NCI-H1930 (cell line): ENCODE results near the gene SORCS2.

ENCODE experiments used
- DNase-seq, 2 experiments: peaks; one replicate each; lab custom pipeline; 2025; lab: John Stamatoyannopoulos, UW

Gene SORCS2

DNA sequence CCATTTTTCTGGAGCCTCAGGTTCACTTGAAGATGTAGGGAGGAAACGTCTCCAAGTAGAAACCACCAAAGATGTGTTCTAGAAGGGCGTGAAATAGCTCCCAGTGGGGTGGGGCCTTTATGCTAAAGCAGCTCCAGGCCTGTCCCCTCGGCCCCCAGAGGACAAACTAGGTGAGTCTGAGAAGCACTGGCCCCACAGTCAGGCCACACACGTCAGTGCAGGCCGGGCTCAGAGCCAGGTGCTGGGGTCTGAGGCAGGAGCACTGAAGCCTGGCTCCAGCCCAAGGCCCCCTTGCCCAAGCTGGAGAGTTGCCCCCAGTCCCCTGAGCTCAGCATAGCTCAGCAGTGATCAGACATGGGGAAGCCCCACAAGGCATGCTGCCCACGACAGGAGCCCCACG lies 337.7 kb downstream of the SORCS2 start:
- no peak for DNase-seq

DNA sequence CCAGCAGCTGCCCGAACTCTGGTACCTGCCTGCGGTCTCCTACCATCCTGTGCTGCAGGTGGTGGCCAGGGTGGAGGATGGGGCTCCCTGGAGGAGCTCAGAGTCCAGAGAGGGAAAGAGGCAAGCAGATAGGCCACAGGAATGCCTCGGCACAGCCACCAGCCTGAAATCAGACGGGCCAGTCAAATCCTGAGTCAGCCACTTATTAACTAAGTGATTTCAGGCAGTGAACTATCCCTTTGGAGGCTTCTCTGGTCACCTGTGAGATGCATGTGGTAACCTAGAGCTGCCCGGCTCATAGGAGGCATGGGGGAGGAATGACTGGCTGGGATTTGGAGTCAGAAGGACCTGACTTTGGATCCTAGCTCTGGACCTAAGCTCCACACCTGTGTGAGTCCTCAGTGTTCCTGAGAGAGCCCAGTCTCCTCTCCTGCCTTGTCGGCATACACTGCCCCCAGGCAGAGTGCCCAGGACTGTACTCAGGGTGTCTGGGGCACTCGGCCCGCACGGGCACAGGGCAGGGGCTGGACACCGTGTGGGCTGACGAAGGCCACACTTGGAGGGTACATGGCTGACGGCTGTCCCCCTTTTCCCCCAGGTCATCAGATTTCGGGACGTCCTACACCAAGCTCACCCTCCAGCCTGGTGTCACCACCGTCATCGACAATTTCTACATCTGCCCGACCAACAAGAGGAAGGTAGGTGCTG lies 338.7 kb downstream of the SORCS2 start:
- no peak for DNase-seq

DNA sequence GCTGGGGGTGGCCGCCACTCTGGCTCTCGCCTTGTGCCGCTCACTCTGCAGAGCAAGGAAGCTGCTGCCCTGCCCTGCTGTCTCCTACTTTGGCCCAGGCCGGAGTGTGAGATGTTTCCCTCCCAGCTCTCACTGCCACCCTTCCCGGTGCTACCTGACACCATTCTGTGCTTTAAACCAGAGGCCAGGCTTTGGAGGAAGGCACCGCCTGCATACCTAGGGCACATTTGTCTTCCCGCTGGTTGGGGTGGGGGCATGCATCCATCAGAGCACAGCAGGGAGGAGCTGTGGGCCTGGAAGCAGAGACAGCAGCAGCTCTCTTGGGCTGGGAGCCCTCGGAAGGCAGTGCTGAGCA lies 339.3 kb downstream of the SORCS2 start:
- DNase-seq = no peak

DNA sequence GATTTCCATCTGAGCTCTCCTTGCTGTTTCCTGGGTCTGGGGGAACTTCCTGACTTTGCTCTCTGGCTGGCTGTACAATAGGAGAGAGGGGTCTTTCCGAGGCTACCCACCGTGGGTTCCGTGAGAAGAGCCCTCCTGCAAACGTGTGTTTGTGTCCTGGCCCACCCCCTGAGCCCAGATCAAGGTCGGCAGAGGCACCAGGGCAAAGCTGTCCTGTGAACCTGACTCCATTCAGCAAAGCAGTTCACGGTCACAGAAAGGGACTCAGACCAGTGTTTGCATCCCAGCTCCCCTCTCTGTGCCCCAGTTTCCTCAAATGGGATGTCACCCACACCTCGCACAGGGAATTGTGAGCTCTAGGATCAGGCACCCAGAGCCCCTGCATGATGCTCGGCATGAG lies 339.7 kb downstream of the SORCS2 start:
- DNase-seq = no peak

DNA sequence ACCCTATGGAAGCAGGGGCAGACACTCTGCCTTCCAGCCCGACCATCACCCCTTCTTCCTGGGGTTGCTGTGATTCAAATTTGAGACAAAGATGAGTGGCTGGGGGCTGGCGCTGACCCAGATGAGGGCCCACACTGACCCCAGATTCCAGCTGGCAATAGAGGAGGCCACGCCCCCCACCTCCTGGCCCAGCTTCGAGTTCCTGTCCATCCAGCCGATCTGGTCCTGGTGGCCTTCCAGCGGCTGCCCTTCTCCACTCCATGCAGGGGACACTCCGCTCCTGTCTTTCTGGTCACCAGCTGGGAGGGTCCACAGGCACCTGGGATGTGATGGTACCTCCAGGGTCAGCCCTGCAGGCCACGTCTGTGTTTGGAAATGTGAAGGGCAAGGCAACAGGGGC lies 340.9 kb downstream of the SORCS2 start:
- DNase-seq = no peak

DNA sequence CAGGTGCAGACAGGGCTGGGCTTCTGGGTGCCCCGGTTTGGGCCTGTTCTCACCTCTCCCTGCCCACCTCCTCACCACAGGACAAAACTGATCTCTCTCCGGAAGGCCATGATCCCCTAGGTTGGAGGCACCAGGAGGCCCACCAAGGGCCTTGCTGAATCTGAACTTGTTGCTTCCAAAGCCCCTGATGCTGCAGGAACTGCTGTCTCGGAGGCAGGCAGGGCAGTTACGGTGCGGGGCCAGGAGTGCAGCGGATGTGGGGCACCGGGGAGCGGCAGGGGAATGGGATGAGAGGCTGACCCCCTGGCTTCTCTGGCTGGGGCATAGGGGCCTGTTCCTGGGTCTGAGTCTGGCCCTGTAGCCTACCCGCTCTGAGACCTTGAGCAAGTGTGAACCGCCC lies 342.8 kb downstream of the SORCS2 start:
- DNase-seq = no peak

DNA sequence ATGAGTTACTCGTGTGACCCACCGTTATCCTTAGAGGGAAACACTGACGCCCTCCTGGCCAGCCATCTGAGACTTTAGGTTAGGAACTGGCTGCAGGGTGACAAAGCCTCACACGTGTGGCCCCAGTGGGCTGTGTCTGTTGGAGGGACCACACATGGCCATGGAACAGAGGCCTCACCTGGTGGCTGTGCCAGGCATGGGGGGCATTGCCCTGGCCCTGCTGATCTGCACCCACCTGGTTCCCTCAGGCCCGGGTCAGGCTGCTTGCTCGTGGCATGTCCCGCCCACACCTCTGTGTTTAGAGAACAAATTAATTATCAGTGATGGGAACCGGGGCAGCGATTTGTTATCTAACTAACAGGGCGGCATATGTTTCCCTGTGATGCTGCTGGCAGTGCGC lies 343.3 kb downstream of the SORCS2 start:
- DNase-seq = no peak

DNA sequence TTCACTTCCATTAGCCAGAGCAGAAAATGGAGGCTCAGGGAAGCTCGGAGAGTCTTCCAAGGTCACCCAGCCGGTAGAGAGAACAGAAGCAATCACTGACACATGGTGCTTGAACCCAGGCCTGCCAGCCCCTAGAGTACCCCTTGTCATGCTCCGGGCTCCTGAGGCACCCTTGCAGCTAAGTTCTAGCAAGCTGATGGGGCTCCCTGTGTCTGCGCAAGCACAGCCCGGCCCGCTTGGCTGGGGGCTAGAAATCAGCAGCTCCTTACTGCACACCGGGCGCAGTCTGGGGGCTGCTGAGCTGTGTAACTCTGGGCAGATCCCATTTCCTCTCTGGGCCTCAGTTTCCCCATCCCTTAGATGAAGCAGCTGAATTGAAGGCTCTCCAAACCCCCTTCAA lies 344.5 kb downstream of the SORCS2 start:
- DNase-seq = no peak

DNA sequence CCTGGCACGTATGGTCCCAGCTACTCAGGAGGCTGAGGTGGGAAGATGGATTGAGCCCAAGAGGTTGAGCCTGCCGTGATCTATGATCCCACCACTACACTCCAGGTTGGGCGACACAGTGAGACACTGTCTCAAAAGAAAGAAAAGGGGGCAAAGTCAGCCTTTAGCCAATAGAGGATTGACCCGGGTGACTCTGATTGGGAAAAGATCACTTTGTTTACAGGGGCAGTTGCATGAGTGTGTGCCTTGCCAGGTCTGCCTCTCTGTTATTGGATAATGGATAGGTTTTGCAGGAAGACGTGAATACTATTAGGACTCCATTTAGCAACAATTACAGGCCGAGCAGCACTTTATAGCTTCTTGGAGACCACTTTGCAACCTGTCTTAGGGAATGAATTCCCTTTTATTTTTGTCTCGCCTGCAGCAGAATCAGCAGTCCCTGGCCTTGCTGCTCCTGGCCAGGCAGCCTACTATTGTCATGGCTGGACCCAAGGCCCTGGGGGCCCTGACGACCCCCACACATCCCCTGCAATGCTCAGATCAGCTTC lies 345.6 kb downstream of the SORCS2 start:
- DNase-seq = no peak

DNA sequence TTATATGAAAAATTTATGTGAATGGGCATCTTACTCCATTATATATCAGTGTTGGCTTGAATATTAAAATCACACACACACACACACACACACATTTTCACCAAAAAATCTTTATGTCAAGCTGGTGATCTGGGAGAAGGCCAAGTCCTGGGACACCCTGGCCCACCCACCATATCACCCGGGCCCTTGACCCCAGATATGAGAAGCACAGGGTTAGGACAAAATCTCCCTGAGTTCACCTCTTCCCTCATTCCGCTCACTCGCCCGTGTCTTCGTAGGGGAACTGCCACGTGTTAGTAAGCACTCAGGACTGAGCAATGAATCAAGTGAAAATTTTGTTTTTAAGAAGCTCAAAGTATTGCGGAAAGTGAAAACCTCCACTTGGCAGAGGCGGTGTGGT lies 346.2 kb downstream of the SORCS2 start:
- no peak for DNase-seq

DNA sequence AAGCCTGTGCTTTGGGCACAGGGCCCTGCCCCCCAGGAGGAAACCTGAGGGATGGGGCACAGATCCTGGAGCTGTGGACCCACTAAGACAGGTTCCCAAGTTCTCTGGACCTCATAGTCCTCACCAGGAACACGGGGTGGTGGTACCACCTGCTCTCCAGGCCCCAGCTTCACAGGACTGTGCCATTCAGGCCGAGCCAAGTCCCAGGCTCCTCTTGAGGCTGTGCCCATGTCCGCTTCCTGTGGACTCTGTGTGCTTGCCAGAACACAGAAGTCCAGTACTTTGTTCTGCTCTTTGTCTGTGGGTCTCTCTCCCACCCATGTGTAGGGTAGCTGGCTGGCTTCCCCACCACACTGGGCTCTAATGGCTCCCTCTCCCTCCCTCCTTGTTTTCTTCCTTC lies 346.8 kb downstream of the SORCS2 start:
- no peak for DNase-seq

DNA sequence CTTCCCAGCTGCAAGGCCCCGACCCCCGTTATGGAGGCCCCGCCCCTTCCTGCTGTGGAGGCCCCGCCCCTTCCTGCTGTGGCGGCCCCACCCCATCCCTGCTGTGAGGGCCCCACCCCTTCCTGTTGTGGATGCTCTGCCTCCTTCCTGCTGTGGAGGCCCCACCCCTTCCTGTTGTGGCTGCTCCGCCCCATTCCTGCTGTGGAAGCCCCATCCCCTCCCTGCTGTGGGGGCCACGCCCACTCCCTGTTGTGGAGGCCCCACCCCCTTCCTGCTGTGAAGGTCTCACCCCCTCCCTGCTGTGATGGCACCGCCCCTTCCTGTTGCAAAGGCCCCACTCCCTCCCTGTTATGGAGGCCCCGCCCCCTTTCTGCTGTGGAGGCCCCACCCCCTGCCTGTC lies 347.3 kb downstream of the SORCS2 start:
- DNase-seq = no peak

DNA sequence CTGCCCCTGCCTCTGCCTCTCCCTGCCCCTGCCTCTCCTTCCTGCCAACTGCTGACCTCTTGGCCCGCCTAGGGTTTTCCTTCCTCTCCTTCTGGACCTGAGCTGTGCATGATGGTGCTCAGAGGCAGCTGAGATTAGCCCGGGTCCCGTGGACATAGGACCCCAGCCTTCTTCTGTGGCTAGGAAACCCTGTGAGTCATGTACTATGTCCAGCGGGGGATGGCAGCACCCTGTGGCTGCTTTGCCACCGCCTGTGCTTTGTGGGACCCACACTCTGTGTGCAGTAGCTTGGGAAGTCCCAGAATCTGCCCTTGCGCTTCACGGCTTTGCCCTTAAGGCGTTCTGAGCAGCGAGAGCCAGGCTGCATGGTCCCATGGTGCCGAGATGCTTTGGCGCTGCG lies 347.9 kb downstream of the SORCS2 start:
- no peak for DNase-seq

DNA sequence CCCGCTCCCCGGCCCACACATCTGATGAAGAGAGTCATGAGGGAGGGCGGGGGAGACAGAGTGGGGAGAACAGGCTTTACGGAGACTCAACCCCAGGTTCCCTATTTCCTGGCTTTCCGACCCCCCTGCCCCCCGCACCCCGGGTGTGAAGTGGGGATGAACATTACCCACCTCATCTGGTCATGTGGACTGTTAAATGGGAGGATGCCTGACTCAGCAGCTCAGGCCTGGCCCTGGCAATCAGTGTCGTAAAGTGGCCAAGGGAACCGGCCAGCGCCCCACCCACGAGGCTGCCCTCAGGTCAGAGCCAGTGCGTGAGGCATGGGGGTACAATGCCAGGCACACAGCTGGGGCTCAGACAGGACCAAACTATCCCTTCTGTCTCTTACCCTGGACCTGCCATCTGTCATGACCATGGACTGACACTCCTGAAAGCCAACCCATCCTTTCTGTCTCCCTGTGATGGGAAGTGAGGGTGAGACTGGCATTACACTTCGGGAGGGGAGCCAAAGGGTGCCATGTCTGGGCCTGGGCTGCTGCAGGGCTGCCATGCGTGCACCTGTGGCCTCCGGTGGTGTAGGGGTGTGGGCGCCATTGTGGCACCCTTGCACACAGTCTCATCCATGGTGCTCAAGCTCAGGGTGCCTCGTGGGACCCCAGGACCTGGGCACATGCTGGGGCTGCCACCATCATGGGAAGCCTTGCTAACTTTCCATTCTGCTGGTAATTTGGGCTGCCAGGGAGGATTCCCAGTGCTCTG lies 348.5 kb downstream of the SORCS2 start:
- DNase-seq = no peak

DNA sequence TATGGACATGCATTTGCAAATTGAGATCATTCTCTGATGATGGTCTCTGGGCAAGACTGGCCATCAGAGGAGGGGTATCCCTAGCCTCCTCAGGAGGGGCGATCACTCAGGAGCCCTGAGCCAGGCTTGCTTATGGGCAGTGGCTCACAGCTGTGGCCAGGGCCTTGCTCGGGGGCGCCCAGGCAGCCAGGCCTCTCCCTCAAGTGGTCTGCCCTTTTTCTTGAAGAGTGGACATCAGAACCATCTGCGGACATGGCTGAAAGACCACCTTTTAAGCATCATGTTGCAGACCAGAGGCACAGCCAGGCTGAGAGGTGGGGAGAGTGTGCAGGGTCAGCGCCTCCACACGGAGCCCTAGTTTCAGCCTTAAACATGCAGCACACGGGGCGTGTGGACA lies 349.1 kb downstream of the SORCS2 start:
- DNase-seq = no peak

DNA sequence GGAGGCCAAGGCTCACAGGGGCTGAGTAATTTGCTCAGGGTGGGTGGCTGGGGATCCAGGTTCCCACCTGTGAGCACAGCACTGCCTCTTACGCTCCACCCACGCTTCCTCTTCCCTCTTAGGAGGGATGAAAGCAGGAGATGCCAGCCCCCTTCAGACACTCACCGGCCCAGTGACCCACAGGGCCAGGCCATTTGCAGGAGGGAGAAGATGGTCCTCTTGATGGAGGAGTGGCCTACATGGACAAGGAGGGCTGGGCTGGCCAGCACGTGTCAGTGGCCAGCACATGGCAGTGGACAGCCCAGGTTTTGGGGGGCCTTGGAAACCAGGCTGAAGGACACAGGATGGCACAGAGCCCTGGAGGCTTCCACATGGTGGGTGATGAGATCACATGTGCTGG lies 350.4 kb downstream of the SORCS2 start:
- DNase-seq = no peak

DNA sequence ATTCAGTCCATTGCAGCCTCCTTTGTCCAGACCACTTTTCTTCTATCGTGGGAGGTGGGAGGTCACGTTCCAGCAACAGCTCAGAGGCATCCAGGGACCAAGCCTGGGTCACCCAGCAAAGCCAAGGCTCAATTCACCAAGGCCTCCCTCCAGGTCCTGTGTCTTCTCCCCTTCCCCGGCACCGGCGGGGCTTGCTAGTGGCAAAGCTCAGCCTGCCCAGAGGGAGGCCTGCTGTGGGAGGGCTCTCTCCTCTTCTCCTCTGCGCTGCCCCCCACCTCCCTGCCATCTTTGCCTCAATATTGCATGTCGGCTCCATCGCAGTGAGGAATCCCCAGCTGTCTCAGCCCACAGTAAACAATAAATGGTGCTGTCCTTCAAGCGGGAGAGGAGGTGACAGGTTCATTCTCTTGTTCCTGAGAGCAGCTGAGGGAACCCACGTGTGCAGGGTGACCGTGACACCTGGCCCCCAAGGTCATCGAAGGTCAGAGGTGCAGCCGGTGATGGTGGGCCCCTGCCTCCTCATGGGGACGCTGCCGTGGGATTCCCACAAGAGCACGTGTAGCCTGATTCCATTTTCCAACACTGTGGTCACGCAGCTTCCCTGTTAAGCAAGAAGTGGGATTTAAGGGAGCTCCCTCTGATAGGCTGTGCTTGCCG lies 353.9 kb downstream of the SORCS2 start:
- no peak for DNase-seq

DNA sequence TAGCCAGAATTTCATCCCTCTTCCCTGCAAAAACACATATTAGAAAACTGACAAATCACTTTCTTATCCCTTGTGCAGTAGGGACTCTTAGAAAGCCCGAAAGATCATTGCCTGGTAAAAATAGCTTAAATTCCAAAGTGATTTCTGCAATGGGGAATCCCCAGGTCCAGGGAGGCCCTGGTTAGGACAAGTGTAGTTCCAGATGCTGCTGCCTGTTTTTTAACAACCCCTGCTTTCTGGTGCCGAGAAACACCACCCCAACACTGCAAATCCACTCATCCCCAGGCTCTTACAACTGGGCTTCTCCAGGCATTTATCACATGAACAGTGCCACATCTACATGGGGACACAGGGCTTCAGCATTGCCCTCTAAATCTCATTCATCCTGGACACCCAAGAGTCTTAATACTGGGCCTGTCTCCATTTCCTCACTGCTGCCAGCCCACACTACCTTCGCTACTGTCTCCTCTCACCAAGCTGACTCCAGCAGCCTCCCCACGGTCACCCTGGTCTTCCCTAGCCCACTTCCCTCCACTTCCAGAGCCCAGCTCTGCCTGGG lies 354.6 kb downstream of the SORCS2 start:
- DNase-seq = no peak

DNA sequence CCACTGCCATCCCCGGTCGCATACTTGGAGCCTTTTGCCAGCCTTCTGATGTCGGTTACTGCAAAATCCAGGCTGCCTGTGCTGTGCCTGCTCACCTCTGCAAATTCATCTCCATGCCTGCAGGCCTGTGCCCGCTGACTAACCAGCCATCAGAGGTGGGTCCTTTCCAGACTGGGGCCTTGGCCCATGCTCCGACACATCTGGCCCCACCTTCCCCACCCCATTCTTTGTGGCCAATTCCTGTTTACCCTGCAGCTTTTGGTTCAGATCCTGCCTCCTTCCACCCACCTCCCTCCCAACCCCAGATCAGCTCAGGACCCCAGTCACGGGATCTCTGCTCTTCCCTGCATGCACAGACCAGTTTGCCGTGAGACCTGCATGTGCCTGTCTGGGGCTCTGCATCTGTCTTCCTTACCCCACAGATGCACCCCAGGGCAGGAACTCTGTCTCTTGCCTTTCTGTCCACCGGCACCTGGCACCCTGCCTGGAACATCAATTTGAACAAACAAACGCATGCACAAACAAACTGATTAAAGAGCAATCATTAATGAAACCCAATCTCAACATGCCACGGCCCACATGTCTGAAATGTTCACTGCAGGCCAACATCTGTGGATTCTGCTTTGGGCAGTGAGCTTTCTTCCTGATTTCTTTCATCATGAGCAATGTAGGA lies 355.2 kb downstream of the SORCS2 start:
- DNase-seq = no peak

DNA sequence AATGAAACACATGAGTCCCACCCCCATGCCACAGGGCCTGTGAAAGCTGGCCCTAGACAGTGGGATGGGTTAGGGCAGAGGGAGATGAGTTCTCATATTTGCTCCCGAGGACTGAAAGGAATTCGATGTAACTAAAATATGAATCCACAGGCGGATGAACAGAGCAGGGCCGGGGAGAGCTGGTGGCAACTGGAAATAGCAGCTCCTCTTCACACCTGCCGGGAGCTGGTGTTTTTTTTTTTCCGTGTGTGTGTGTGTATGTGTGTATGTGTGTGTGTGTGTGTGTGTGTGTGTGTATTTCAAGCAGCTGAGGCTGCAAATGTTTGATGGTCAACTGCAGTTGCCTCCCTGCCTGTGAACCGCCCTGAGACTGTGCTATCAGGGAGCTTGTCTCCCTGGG lies 357.5 kb downstream of the SORCS2 start:
- no peak for DNase-seq

DNA sequence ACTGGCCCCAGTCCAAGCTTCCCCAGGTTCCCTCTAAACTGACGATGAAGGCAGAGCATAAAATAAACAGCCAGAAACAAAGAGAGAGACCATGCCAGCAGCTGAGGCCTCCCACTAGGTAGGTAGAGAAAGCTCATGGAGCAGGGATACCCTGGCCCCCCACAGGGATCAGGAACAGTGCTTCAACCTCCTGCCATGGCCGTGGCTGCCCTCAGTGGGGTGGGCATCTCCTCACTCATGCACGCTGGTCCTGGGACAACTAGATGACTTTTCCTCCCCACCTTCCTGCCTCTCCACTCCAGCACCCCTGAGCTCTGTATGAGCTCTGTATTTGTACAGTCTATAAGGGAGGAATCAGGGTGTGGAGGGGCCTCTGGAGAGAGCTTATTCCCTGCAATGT lies 360.1 kb downstream of the SORCS2 start:
- DNase-seq = no peak

DNA sequence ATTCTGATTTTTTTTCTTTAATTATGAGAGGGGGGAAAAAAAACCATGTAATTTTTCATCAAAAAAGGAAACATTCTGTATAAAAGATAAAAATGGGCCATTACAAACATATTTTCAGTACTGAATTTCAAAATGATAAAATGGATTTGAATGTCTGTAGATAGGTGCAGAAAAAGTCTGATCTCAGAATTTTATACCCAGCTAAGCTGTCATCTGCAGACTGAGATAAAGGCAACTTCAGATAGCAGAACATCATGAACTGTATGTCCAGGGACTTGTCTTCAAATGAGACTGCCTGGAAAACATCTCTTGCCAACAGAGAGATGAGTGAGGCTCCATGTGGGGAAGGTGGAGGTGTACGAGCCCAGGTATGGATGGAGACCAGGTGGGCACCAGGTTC lies 360.9 kb downstream of the SORCS2 start:
- DNase-seq = no peak
